Hepatocyte (in vitro differentiated cells): ENCODE results near the gene EIF3L. TPM values are rescaled to one million over a fixed set of nuclear protein-coding genes. Genes with fewer than 3 reads are reported as not detected.

Source experiments
- DNase-seq: peaks from one replicate; pipeline ENCODE4 v3.0.0-alpha.2; 2016; ENCODE audit warnings: low spot score
- H2AFZ ChIP-seq: fragments of 200-600 bp; sonication (generic); 2 replicates; pipeline ENCODE4 v1.6.0; 2016; ENCODE audit warnings: antibody characterized with exemption, mild to moderate bottlenecking
- H3K27ac ChIP-seq: fragments of 200-600 bp; sonication (generic); 2 replicates; pipeline ENCODE4 v1.5.1; 2016; ENCODE audit warnings: mild to moderate bottlenecking
- H3K27me3 ChIP-seq: fragments of 200-600 bp; sonication (generic); 2 replicates; pipeline ENCODE4 v1.6.1; 2016
- H3K36me3 ChIP-seq: fragments of 200-600 bp; sonication (generic); replicated peaks from 2 replicates; pipeline ENCODE4 v1.5.1; 2016; ENCODE audit warnings: low read depth; ENCODE audit not compliant: insufficient read depth
- H3K4me1 ChIP-seq: fragments of 200-600 bp; sonication (generic); 2 replicates; pipeline ENCODE4 v1.5.1; 2016; ENCODE audit warnings: mild to moderate bottlenecking, moderate library complexity; ENCODE audit not compliant: insufficient read depth
- H3K4me2 ChIP-seq: fragments of 200-600 bp; sonication (generic); 2 replicates; pipeline ENCODE4 v1.6.0; 2016
- H3K4me3 ChIP-seq: fragments of 200-600 bp; sonication (generic); 2 replicates; pipeline ENCODE4 v1.5.1; 2016; ENCODE audit warnings: mild to moderate bottlenecking
- H3K79me2 ChIP-seq: fragments of 200-600 bp; sonication (generic); 2 replicates; pipeline ENCODE4 v1.6.0; 2017; ENCODE audit warnings: mild to moderate bottlenecking
- H3K9me2 ChIP-seq: fragments of 200-600 bp; sonication (generic); replicated peaks from 2 replicates; pipeline ENCODE4 v1.6.0; 2017; ENCODE audit warnings: mild to moderate bottlenecking; ENCODE audit not compliant: insufficient read depth
- H3K9me3 ChIP-seq: fragments of 200-600 bp; sonication (generic); 2 replicates; pipeline ENCODE4 v1.5.1; 2016; ENCODE audit warnings: low read depth, mild to moderate bottlenecking
- H4K20me1 ChIP-seq: fragments of 200-600 bp; sonication (generic); 2 replicates; pipeline ENCODE4 v1.6.0; 2016; ENCODE audit warnings: mild to moderate bottlenecking; ENCODE audit not compliant: insufficient read depth, poor library complexity, severe bottlenecking
- EZH2 ChIP-seq: fragments of 200-600 bp; sonication (generic); IDR thresholded peaks from 2 replicates; pipeline ENCODE4 v1.6.1; 2016; ENCODE audit warnings: antibody characterized with exemption, mild to moderate bottlenecking, borderline replicate concordance
- EZH2phosphoT487 ChIP-seq: fragments of 200-600 bp; sonication (generic); IDR thresholded peaks from one replicate; pipeline ENCODE4 v1.6.1; 2018; ENCODE audit warnings: antibody characterized with exemption, mild to moderate bottlenecking, low read depth, moderate library complexity; ENCODE audit not compliant: unreplicated experiment, severe bottlenecking
- WGBS: methylation state at CpG from one replicate; pipeline ENCODE4 v1.1.6; 2016; ENCODE audit warnings: low lambda C conversion rate; ENCODE audit errors: missing lambda C conversion rate; 5-methylcytosine and 5-hydroxymethylcytosine counted together
- polyA plus RNA-seq: library from polyadenylated mRNA; unstranded; fragments of >200 nt; fragmentation: Nextera tagmentation; extraction: Ambion mirVana; gene quantifications from 2 replicates; pipeline ENCODE4 v1.2.1, GENCODE V29; 2016
- total RNA-seq: library from RNA; depleted of rRNA; stranded (reverse); fragments of >200 nt; gene quantifications from 2 replicates; pipeline ENCODE4 v1.2.3, GENCODE V29; 2014
- TF ChIP-seq, protein P1 (sequence below): fragments of 200-600 bp; sonication (generic); IDR thresholded peaks from 2 replicates; pipeline ENCODE4 v1.5.1; 2016; ENCODE audit warnings: antibody characterized with exemption, mild to moderate bottlenecking; ENCODE audit not compliant: poor library complexity

EIF3L gene
- total and polyA plus RNA-seq, 2 experiments from 2014 or later: 172 to 365 TPM

- Histone ChIP-seq H3K4me1 (peaks cover 29% of the 10 kb centered on the region), H2AFZ (peak overlapping the region; percentile 59)
These were observed 44.1 kb upstream of the EIF3L start for GRCh38 chr22:37804881-37805809.

GRCh38 chr22:37805810-37806277 lies 43.4 kb upstream of the EIF3L start:
- H3K36me3 ChIP-seq: no peaks in the 10 kb centered on the region
- peak overlapping the region; percentile 93 for H3K4me2 ChIP-seq
- H3K27me3 ChIP-seq: no peaks in the 10 kb centered on the region
- TF ChIP-seq EZH2phosphoT487 (no peak), EZH2 (no peak)
- TF ChIP-seq, protein P1, sequence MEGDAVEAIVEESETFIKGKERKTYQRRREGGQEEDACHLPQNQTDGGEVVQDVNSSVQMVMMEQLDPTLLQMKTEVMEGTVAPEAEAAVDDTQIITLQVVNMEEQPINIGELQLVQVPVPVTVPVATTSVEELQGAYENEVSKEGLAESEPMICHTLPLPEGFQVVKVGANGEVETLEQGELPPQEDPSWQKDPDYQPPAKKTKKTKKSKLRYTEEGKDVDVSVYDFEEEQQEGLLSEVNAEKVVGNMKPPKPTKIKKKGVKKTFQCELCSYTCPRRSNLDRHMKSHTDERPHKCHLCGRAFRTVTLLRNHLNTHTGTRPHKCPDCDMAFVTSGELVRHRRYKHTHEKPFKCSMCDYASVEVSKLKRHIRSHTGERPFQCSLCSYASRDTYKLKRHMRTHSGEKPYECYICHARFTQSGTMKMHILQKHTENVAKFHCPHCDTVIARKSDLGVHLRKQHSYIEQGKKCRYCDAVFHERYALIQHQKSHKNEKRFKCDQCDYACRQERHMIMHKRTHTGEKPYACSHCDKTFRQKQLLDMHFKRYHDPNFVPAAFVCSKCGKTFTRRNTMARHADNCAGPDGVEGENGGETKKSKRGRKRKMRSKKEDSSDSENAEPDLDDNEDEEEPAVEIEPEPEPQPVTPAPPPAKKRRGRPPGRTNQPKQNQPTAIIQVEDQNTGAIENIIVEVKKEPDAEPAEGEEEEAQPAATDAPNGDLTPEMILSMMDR: no peak
- H3K9me3 ChIP-seq: no peaks in the 10 kb centered on the region
- peaks cover 7% of the 10 kb centered on the region for H4K20me1 ChIP-seq
- 88% methylated on average over 10 of the region's 10 CpGs for WGBS
- H2AFZ ChIP-seq: no peak overlapping the region
- H3K9me2 ChIP-seq: no peaks in the 10 kb centered on the region
- DNase-seq: no peak
- H3K79me2 ChIP-seq: peaks cover 26% of the 10 kb centered on the region
- H3K4me1 ChIP-seq: peaks cover 29% of the 10 kb centered on the region
- peak overlapping the region; percentile 69 for H3K4me3 ChIP-seq
- H3K27ac ChIP-seq: peak overlapping the region; percentile 88

More at GRCh38 chr22:37804881-37805809, 44.1 kb upstream of the EIF3L start:
- Histone ChIP-seq H4K20me1 (peaks cover 7% of the 10 kb centered on the region), H3K27ac (peak overlapping the region; percentile 88), H3K27me3 (no peaks in the 10 kb centered on the region), H3K4me2 (peak overlapping the region; percentile 93), H3K9me2 (no peaks in the 10 kb centered on the region), H3K36me3 (no peaks in the 10 kb centered on the region), H3K79me2 (peaks cover 26% of the 10 kb centered on the region), H3K9me3 (no peaks in the 10 kb centered on the region), H3K4me3 (peak overlapping the region; percentile 69)
- WGBS: 16% methylated on average over 66 of the region's 87 CpGs
- TF ChIP-seq EZH2phosphoT487 (no peak), EZH2 (no peak)
- TF ChIP-seq, protein P1: no peak
- peak; percentile 92 for DNase-seq

- H3K79me2 ChIP-seq: peaks cover 26% of the 10 kb centered on the region
- no peaks in the 10 kb centered on the region for H3K36me3 ChIP-seq
- TF ChIP-seq, protein P1: no peak
- TF ChIP-seq EZH2phosphoT487 (no peak), EZH2 (no peak)
- H3K9me3 ChIP-seq: no peaks in the 10 kb centered on the region
- no peak overlapping the region for H2AFZ ChIP-seq
- 6% methylated on average over 19 of the region's 19 CpGs for WGBS
- peak; percentile 50 for DNase-seq
- H3K27ac ChIP-seq: peak overlapping the region; percentile 88
- H3K9me2 ChIP-seq: no peaks in the 10 kb centered on the region
- H3K4me2 ChIP-seq: peak overlapping the region; percentile 93
- H4K20me1 ChIP-seq: peaks cover 7% of the 10 kb centered on the region
- H3K27me3 ChIP-seq: no peaks in the 10 kb centered on the region
- H3K4me3 ChIP-seq: peak overlapping the region; percentile 69
- peaks cover 29% of the 10 kb centered on the region for H3K4me1 ChIP-seq
These were observed 42.5 kb upstream of the EIF3L start for GRCh38 chr22:37806409-37807333.
